ENCODE results near the gene JAKMIP2. TPM values are rescaled to one million over a fixed set of nuclear protein-coding genes. Genes with fewer than 3 reads are reported as not detected.

JAKMIP2 gene
- total RNA-seq, 1 experiment from 2014 or later = not detected

- ChIA-PET CTCF (no interaction called here), POLR2A (ENCODE audit: unreplicated experiment) (no interaction called here)
- Histone ChIP-seq H3K4me2 (no peak overlapping the region), H3K36me3 (ENCODE audit: low read depth) (no peaks in the 10 kb centered on the region), H2AFZ (no peak overlapping the region), H3K9me2 (ENCODE audit: insufficient read depth) (no peaks in the 10 kb centered on the region), H3K27me3 (ENCODE audit: insufficient read depth, low read depth) (peaks cover 12% of the 10 kb centered on the region), H3K9me3 (ENCODE audit: insufficient read depth, low read depth) (no peaks in the 10 kb centered on the region), H4K20me1 (ENCODE audit: insufficient read depth) (no peaks in the 10 kb centered on the region), H3K4me1 (replicated peaks; ENCODE audit: insufficient read depth) (no peaks in the 10 kb centered on the region), H3K27ac (no peak overlapping the region), H3K4me3 (no peak overlapping the region), H3K79me2 (ENCODE audit: low read depth) (no peaks in the 10 kb centered on the region), H3F3A (ENCODE audit: insufficient read depth, low read depth) (no peaks in the 10 kb centered on the region)
- intact Hi-C loops (cut with micrococcal nuclease; ENCODE audit: unreplicated experiment) = no loop called here
- TF ChIP-seq, protein P1, sequence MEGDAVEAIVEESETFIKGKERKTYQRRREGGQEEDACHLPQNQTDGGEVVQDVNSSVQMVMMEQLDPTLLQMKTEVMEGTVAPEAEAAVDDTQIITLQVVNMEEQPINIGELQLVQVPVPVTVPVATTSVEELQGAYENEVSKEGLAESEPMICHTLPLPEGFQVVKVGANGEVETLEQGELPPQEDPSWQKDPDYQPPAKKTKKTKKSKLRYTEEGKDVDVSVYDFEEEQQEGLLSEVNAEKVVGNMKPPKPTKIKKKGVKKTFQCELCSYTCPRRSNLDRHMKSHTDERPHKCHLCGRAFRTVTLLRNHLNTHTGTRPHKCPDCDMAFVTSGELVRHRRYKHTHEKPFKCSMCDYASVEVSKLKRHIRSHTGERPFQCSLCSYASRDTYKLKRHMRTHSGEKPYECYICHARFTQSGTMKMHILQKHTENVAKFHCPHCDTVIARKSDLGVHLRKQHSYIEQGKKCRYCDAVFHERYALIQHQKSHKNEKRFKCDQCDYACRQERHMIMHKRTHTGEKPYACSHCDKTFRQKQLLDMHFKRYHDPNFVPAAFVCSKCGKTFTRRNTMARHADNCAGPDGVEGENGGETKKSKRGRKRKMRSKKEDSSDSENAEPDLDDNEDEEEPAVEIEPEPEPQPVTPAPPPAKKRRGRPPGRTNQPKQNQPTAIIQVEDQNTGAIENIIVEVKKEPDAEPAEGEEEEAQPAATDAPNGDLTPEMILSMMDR (conservative IDR thresholded peaks at IDR 0.05) = no peak
- TF ChIP-seq EZH2 (IDR thresholded peaks at IDR 0.05; ENCODE audit: low read depth) = no peak
- BruUV-seq (replicated peaks) = no TSS peak
- DNase-seq = no peak
Measured at GRCh38 chr5:147561435-147561834, 221.1 kb downstream of the JAKMIP2 start.

DNA sequence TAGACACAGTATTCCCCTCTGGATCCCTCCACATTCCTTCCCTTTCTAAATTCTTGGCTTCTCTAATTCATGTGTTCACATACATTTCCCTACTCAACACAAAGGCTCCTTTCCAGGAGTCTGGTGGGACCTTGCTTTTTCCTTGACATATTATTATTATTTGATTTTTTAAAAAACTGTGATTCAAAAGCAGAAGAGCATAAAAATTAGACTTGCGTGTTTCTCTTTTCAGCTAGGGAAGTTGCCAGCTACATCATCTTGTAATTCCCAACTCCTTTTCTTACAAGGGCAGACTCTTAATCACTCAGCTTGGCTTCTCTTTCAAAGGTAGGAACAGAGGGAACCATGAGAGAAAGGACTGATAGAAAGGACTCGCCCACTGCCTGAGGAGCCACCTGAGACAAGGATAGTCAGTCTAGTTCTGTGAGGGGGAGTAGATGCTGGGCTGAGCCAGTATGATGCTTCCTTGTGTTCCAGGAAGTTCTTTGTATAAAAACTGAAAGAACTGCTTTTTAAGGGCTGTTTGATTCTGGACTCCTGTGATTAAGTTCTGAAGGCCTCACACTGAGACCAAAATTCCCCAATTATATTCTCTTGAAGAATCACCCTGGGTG is 221.7 kb downstream of the JAKMIP2 start:
- H3K79me2 ChIP-seq (ENCODE audit: low read depth) = no peaks in the 10 kb centered on the region
- no peak overlapping the region for H3K4me3 ChIP-seq
- H3K4me1 ChIP-seq (replicated peaks; ENCODE audit: insufficient read depth) = no peaks in the 10 kb centered on the region
- H3F3A ChIP-seq (ENCODE audit: insufficient read depth, low read depth) = no peaks in the 10 kb centered on the region
- H4K20me1 ChIP-seq (ENCODE audit: insufficient read depth) = no peaks in the 10 kb centered on the region
- no peaks in the 10 kb centered on the region for H3K9me3 ChIP-seq (ENCODE audit: insufficient read depth, low read depth)
- intact Hi-C loops (cut with micrococcal nuclease; ENCODE audit: unreplicated experiment) = no loop called here
- H3K4me2 ChIP-seq = no peak overlapping the region
- H3K27ac ChIP-seq = no peak overlapping the region
- ChIA-PET POLR2A (ENCODE audit: unreplicated experiment) (no interaction called here), CTCF (no interaction called here)
- no peaks in the 10 kb centered on the region for H3K36me3 ChIP-seq (ENCODE audit: low read depth)
- no peak for DNase-seq
- no peak for TF ChIP-seq EZH2 (IDR thresholded peaks at IDR 0.05; ENCODE audit: low read depth)
- TF ChIP-seq, protein P1 (conservative IDR thresholded peaks at IDR 0.05) = no peak
- H3K27me3 ChIP-seq (ENCODE audit: insufficient read depth, low read depth) = peaks cover 12% of the 10 kb centered on the region
- no TSS peak for BruUV-seq (replicated peaks)
- no peaks in the 10 kb centered on the region for H3K9me2 ChIP-seq (ENCODE audit: insufficient read depth)
- no peak overlapping the region for H2AFZ ChIP-seq

GRCh38 chr5:147559749-147560148 is 222.8 kb downstream of the JAKMIP2 start:
- POLR2A ChIA-PET (ENCODE audit: unreplicated experiment) = no interaction called here
- Histone ChIP-seq H3K79me2 (ENCODE audit: low read depth) (no peaks in the 10 kb centered on the region), H3K27me3 (ENCODE audit: insufficient read depth, low read depth) (peaks cover 15% of the 10 kb centered on the region), H3K9me2 (ENCODE audit: insufficient read depth) (no peaks in the 10 kb centered on the region), H2AFZ (no peak overlapping the region), H3F3A (ENCODE audit: insufficient read depth, low read depth) (no peaks in the 10 kb centered on the region), H3K27ac (no peak overlapping the region), H4K20me1 (ENCODE audit: insufficient read depth) (no peaks in the 10 kb centered on the region), H3K4me2 (no peak overlapping the region), H3K36me3 (ENCODE audit: low read depth) (no peaks in the 10 kb centered on the region), H3K9me3 (ENCODE audit: insufficient read depth, low read depth) (no peaks in the 10 kb centered on the region), H3K4me3 (no peak overlapping the region), H3K4me1 (replicated peaks; ENCODE audit: insufficient read depth) (no peaks in the 10 kb centered on the region)
- BruUV-seq (replicated peaks) = no TSS peak
- intact Hi-C loops (cut with micrococcal nuclease; ENCODE audit: unreplicated experiment) = no loop called here
- DNase-seq = no peak
- CTCF ChIA-PET = interaction anchor here (0.7 kb wide), 1 partner anchor 169 kb away, joined by 3 read pairs; no protein-coding TSS in a partner anchor
- no peak for TF ChIP-seq EZH2 (IDR thresholded peaks at IDR 0.05; ENCODE audit: low read depth)
- TF ChIP-seq, protein P1 (conservative IDR thresholded peaks at IDR 0.05) = no peak
